BLaER1 treated with 17β-estradiol and CSF1 and Interleukin-3, amounts not matched to agents 10 nM and 100 nM (cell line): Measurements from ENCODE around the gene ABCC8.

ENCODE experiments used
- H3K27ac ChIP-seq, 11 experiments: shearing (Covaris generic); formaldehyde crosslinking; 2 replicates each; pipeline ENCODE4 v1.8.1; 2022
- H3K27me3 ChIP-seq, 11 experiments: shearing (Covaris generic); formaldehyde crosslinking; 2 replicates each; pipeline ENCODE4 v1.8.1; 2022
- H3K36me3 ChIP-seq, 11 experiments: shearing (Covaris generic); formaldehyde crosslinking; 2 replicates each; pipeline ENCODE4 v1.8.1; 2022
- H3K4me1 ChIP-seq, 10 experiments: shearing (Covaris generic); formaldehyde crosslinking; 2 replicates each; pipeline ENCODE4 v1.8.1; 2022
- H3K4me2 ChIP-seq, 11 experiments: shearing (Covaris generic); formaldehyde crosslinking; 2 replicates each; pipeline ENCODE4 v1.8.1; 2022
- H3K4me3 ChIP-seq, 10 experiments: shearing (Covaris generic); formaldehyde crosslinking; 2 replicates each; pipeline ENCODE4 v1.8.1; 2022
- H3K9ac ChIP-seq, 11 experiments: shearing (Covaris generic); formaldehyde crosslinking; 2 replicates each; pipeline ENCODE4 v1.8.1; 2022
- H3K9me3 ChIP-seq, 11 experiments: shearing (Covaris generic); formaldehyde crosslinking; replicated peaks in 1 of 11; 2 replicates each; pipeline ENCODE4 v1.8.1; 2022
- H4K20me1 ChIP-seq, 11 experiments: shearing (Covaris generic); formaldehyde crosslinking; 2 replicates each; pipeline ENCODE4 v1.8.1; 2022
- Cebpa-rat ChIP-seq, 11 experiments: shearing (Covaris generic); IDR thresholded peaks; 2 replicates each; pipeline ENCODE4 v1.8.1; 2022

Gene ABCC8

GRCh38 chr11:17412488-17413180 is 64.0 kb downstream of the ABCC8 start:
- no peak overlapping the region for H3K9ac ChIP-seq
- no peaks in the 10 kb centered on the region for H3K36me3 ChIP-seq
- no peak for TF ChIP-seq Cebpa-rat (IDR thresholded peaks at IDR 0.05)
- H3K4me2 ChIP-seq, result no peak overlapping the region
- no peaks in the 10 kb centered on the region for H3K9me3 ChIP-seq
- no peaks in the 10 kb centered on the region for H3K27me3 ChIP-seq
- H4K20me1 ChIP-seq, result no peaks in the 10 kb centered on the region
- peaks cover 8 to 31% (median 22%) of the 10 kb centered on the region in 10 experiments; a peak in 18 of 20 replicates for H3K4me1 ChIP-seq
- H3K4me3 ChIP-seq, result no peak overlapping the region
- no peak overlapping the region for H3K27ac ChIP-seq

DNA sequence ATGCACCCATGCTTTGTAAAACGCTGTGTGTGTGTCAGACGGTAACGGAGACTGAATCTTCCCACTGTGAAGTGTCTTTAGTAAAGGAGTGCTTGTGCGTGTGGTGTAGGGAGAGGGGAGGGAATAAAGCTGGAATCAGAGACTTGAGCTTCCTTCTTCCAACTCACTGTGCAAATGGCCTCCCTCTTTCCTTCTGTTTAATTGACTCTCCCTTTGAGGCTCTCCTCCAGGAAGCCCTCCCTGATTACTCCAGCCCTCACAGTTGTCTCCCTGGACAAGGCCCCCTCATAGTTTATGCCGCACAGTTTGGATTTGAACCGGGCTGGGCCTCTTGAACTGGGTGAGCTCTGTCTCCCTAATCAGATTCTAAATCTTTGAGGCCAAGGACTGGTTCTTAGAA is 65.2 kb downstream of the ABCC8 start:
- no peak overlapping the region for H3K4me3 ChIP-seq

DNA sequence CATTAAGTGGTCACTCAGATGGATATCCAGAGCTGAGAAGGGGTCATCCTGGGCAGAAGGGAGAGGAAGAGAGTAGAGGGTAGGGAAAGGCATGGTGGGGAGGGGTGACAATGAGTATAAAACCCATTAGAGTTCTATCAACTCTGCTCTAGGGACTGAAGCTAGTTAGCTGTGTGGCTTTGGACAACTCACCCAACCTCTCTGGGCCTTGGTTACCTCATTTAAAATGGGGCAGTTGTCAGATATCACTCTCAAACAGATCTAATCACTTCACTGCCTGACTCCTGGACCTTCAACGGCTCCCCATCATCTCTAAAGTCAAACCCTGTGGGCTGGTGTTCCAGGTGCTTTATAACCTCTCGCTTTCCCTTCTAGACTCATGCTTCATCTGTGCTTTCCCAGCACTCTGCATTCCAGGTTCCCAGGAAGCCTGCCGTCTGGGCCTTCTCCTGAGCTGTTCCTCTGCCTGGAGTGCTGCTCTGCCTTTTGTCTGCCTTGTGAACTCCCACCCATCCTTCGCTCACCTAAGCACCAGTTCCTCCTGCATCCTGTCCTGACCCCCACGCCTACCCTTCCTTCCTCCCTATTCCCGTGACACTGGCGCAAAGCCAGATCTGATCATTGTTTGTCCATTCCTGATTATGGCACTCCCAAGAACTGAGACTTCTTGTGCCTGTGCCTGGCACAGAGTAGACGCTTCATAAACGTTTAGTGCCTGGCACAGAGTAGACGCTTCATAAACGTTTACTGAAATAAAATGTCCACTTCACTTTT is 65.9 kb downstream of the ABCC8 start:
- no peaks in the 10 kb centered on the region for H3K36me3 ChIP-seq
- H4K20me1 ChIP-seq, result no peaks in the 10 kb centered on the region
- no peaks in the 10 kb centered on the region for H3K9me3 ChIP-seq
- no peaks in the 10 kb centered on the region for H3K27me3 ChIP-seq
- no peak for TF ChIP-seq Cebpa-rat (IDR thresholded peaks at IDR 0.05)
- H3K4me1 ChIP-seq, result peaks cover 12 to 49% (median 40%) of the 10 kb centered on the region in 10 experiments
- H3K4me2 ChIP-seq, result peak overlapping the region; percentile 2 to 63 (median 47); a peak in 21 of 22 replicates
- no peak overlapping the region for H3K4me3 ChIP-seq
- no peak overlapping the region for H3K27ac ChIP-seq
- H3K9ac ChIP-seq, result no peak overlapping the region; a peak in 1 of 22 replicates

More for the DNA sequence above, 65.2 kb downstream of the ABCC8 start:
- H3K4me2 ChIP-seq, result peak overlapping the region; percentile 2 to 63 (median 47); a peak in 21 of 22 replicates
- TF ChIP-seq Cebpa-rat (IDR thresholded peaks at IDR 0.05), result no peak
- H3K9ac ChIP-seq, result 0 out of 22 replicates have a peak overlapping the region, but pooled peaks of 1 of the 11 experiments have one; percentile 14
- no peak overlapping the region for H3K27ac ChIP-seq
- H3K27me3 ChIP-seq, result no peaks in the 10 kb centered on the region
- H3K36me3 ChIP-seq, result no peaks in the 10 kb centered on the region
- H3K4me1 ChIP-seq, result peaks cover 8 to 43% (median 34%) of the 10 kb centered on the region in 10 experiments
- H4K20me1 ChIP-seq, result no peaks in the 10 kb centered on the region
- no peaks in the 10 kb centered on the region for H3K9me3 ChIP-seq

DNA sequence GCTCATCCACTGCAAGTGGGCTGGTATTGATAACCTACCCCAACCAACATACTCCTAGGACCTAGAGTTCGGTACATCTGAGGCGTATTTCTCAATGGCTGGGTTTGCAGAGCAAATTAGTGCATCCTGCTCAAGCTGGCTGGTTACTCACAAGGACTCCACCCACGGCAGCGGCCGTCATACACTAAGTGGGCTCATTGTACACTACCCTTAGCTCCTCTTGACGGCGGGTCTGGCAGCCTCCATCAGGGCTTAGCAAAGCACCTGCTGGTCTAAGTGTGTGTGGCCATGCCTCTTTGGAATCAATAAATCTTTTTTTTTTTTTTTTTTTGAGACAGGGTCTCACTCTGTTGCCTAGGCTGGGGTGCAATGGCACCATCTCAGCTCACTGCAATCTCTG is 68.0 kb downstream of the ABCC8 start:
- no peaks in the 10 kb centered on the region for H3K9me3 ChIP-seq
- H3K36me3 ChIP-seq, result no peaks in the 10 kb centered on the region
- no peak overlapping the region for H3K9ac ChIP-seq
- no peak overlapping the region for H3K27ac ChIP-seq
- H3K27me3 ChIP-seq, result no peaks in the 10 kb centered on the region
- no peak overlapping the region for H3K4me2 ChIP-seq
- H4K20me1 ChIP-seq, result no peaks in the 10 kb centered on the region
- TF ChIP-seq Cebpa-rat (IDR thresholded peaks at IDR 0.05), result no peak
- peaks cover 25 to 58% (median 54%) of the 10 kb centered on the region in 10 experiments for H3K4me1 ChIP-seq
- H3K4me3 ChIP-seq, result no peak overlapping the region

- Histone ChIP-seq H3K4me2 (peak overlapping the region in 4 of 11 experiments; percentile 83 to 92 (median 84); a peak in 7 of 22 replicates), H3K4me1 (peaks cover 25 to 62% (median 57%) of the 10 kb centered on the region in 10 experiments), H3K4me3 (no peak overlapping the region), H3K27ac (no peak overlapping the region), H4K20me1 (no peaks in the 10 kb centered on the region), H3K27me3 (no peaks in the 10 kb centered on the region), H3K36me3 (no peaks in the 10 kb centered on the region), H3K9me3 (no peaks in the 10 kb centered on the region), H3K9ac (no peak overlapping the region)
- no peak for TF ChIP-seq Cebpa-rat (IDR thresholded peaks at IDR 0.05)
These were observed 68.6 kb downstream of the ABCC8 start for GRCh38 chr11:17408026-17408425.

DNA sequence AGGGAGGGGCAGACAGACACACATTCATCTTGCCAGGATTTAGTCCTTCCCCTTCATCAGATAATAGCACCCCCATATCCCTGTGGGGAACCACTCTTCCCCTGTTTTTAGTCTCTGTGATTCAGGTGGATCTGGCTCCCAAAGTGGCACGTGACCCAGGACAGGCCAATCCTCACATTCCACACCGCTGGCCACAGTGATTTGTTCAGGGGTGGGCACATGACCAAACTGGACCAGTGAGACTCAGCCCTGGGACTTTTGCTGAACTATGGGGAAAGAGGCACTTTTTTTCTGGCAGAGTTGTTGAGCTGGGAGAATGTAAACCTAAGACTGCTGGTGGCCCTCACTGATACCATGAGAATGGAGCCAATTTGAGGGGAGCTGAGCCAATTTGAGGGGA is 69.1 kb downstream of the ABCC8 start:
- Histone ChIP-seq H3K27ac (peak overlapping the region in 4 of 11 experiments; percentile 63 to 71 (median 68); a peak in 2 of 22 replicates), H3K9ac (no peak overlapping the region), H3K4me1 (peaks cover 25 to 65% (median 57%) of the 10 kb centered on the region in 10 experiments), H3K27me3 (no peaks in the 10 kb centered on the region), H3K4me2 (peak overlapping the region; percentile 3 to 92 (median 83); a peak in 18 of 22 replicates), H3K9me3 (no peaks in the 10 kb centered on the region), H3K36me3 (no peaks in the 10 kb centered on the region), H4K20me1 (no peaks in the 10 kb centered on the region), H3K4me3 (no peak overlapping the region)
- TF ChIP-seq Cebpa-rat (IDR thresholded peaks at IDR 0.05), result no peak

- Histone ChIP-seq H3K36me3 (no peaks in the 10 kb centered on the region), H3K9ac (0 out of 22 replicates have a peak overlapping the region, but pooled peaks of 3 of the 11 experiments have one; percentile 1 to 66 (median 62)), H3K9me3 (no peaks in the 10 kb centered on the region), H4K20me1 (no peaks in the 10 kb centered on the region), H3K27ac (peak overlapping the region in 8 of 11 experiments; percentile 8 to 81 (median 70); a peak in 12 of 22 replicates), H3K27me3 (no peaks in the 10 kb centered on the region), H3K4me1 (peaks cover 25 to 73% (median 63%) of the 10 kb centered on the region in 10 experiments), H3K4me3 (no peak overlapping the region), H3K4me2 (peak overlapping the region; percentile 3 to 92 (median 83); a peak in 19 of 22 replicates)
- TF ChIP-seq Cebpa-rat (IDR thresholded peaks at IDR 0.05), result no peak
These were observed 69.9 kb downstream of the ABCC8 start for GRCh38 chr11:17406818-17407149.

DNA sequence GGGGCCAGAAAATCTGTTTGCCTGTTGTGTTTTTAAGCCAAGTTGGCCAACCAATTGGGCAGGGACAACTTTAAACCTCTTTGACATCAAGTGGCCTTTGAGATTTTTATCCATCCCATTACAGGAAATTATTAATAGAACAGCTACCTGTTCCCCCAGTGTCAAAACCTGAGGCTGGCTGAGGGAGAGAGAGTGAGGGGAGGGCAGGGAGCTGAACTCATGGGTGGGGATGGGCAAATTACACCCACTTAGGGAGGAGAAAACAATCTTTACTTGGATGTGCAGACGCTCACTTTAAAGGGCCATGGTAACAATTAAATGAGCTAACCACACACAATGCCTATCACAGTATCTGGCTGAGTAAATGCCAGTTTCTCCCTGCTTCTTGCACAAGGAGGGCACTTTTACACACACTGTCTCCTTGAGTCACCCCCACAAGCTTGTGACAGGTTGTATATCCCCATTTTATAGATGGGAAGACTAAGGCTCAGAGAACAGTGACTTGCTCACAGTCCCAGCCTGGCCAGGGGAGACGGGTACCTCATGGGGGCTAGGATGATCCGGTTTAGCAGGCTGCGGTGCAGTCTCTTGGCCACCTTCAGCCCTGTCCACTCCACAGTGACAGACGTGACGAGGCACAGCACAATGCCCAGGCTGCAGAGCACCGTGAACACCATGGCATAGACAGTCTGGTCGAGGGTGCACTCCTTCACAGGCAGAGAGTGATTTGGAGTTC is 70.4 kb downstream of the ABCC8 start:
- H3K4me3 ChIP-seq, result peak overlapping the region in 2 of 10 experiments; percentile 18 to 37; a peak in 2 of 20 replicates
- no peaks in the 10 kb centered on the region for H3K27me3 ChIP-seq
- peak overlapping the region in 10 of 11 experiments; percentile 54 to 81 (median 72); a peak in 20 of 22 replicates for H3K27ac ChIP-seq
- no peaks in the 10 kb centered on the region for H3K36me3 ChIP-seq
- peaks cover 23 to 75% (median 65%) of the 10 kb centered on the region in 10 experiments for H3K4me1 ChIP-seq
- peak overlapping the region in 10 of 11 experiments; percentile 27 to 69 (median 60); a peak in 16 of 22 replicates for H3K9ac ChIP-seq
- H3K4me2 ChIP-seq, result peak overlapping the region; percentile 65 to 92 (median 83)
- H3K9me3 ChIP-seq, result no peaks in the 10 kb centered on the region
- no peaks in the 10 kb centered on the region for H4K20me1 ChIP-seq
- no peak for TF ChIP-seq Cebpa-rat (IDR thresholded peaks at IDR 0.05)
